ENCODE results near the gene IDI2.

DNA sequence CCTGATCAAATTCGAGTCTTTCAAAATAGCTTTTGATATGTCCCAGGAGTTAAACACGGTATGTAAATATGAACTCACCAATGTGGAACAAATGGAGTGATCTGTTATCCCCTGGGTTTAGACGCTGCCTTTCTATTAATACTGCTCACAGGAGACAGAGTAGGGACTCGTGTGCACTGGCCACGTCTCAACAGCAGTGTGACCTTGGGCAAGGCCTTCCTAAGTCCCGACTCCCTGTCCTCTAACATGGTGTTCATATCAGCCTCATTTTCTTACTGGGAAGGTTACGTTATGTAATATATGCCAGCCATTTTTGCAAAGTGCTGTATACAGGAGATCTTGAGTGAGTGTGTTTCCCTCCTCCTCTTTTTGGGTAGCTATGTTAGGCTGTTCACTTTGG, 32.4 kb upstream of the IDI2 start:
- no peak for TF ChIP-seq NCOA2 (CRISPR knock-in tag; IDR thresholded peaks at IDR 0.05)
- TF ChIP-seq ZNF234 (CRISPR knock-in tag; conservative IDR thresholded peaks at IDR 0.05) = no peak
- TF ChIP-seq MXI1 (IDR thresholded peaks at IDR 0.05; ENCODE audit: borderline replicate concordance, low read depth, low read length) = no peak
- TF ChIP-seq, protein P1, sequence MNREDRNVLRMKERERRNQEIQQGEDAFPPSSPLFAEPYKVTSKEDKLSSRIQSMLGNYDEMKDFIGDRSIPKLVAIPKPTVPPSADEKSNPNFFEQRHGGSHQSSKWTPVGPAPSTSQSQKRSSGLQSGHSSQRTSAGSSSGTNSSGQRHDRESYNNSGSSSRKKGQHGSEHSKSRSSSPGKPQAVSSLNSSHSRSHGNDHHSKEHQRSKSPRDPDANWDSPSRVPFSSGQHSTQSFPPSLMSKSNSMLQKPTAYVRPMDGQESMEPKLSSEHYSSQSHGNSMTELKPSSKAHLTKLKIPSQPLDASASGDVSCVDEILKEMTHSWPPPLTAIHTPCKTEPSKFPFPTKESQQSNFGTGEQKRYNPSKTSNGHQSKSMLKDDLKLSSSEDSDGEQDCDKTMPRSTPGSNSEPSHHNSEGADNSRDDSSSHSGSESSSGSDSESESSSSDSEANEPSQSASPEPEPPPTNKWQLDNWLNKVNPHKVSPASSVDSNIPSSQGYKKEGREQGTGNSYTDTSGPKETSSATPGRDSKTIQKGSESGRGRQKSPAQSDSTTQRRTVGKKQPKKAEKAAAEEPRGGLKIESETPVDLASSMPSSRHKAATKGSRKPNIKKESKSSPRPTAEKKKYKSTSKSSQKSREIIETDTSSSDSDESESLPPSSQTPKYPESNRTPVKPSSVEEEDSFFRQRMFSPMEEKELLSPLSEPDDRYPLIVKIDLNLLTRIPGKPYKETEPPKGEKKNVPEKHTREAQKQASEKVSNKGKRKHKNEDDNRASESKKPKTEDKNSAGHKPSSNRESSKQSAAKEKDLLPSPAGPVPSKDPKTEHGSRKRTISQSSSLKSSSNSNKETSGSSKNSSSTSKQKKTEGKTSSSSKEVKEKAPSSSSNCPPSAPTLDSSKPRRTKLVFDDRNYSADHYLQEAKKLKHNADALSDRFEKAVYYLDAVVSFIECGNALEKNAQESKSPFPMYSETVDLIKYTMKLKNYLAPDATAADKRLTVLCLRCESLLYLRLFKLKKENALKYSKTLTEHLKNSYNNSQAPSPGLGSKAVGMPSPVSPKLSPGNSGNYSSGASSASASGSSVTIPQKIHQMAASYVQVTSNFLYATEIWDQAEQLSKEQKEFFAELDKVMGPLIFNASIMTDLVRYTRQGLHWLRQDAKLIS (CRISPR knock-in tag; IDR thresholded peaks at IDR 0.05) = no peak
- TF ChIP-seq SUZ12 (IDR thresholded peaks at IDR 0.05; ENCODE audit: low read depth, low read length) = no peak
- no peak for TF ChIP-seq ZIK1 (CRISPR knock-in tag; IDR thresholded peaks at IDR 0.05; ENCODE audit: borderline replicate concordance, low read depth)
- TF ChIP-seq, protein P2, sequence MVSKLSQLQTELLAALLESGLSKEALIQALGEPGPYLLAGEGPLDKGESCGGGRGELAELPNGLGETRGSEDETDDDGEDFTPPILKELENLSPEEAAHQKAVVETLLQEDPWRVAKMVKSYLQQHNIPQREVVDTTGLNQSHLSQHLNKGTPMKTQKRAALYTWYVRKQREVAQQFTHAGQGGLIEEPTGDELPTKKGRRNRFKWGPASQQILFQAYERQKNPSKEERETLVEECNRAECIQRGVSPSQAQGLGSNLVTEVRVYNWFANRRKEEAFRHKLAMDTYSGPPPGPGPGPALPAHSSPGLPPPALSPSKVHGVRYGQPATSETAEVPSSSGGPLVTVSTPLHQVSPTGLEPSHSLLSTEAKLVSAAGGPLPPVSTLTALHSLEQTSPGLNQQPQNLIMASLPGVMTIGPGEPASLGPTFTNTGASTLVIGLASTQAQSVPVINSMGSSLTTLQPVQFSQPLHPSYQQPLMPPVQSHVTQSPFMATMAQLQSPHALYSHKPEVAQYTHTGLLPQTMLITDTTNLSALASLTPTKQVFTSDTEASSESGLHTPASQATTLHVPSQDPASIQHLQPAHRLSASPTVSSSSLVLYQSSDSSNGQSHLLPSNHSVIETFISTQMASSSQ (IDR thresholded peaks at IDR 0.05; ENCODE audit: low read depth) = no peak
- TF ChIP-seq, protein P2 (CRISPR knock-in tag; IDR thresholded peaks at IDR 0.05; ENCODE audit: borderline replicate concordance) = no peak
- TF ChIP-seq ATF7 (IDR thresholded peaks at IDR 0.05) = no peak
- TF ChIP-seq ATF7 (CRISPR knock-in tag; IDR thresholded peaks at IDR 0.05) = no peak
- TF ChIP-seq FOXP1 (IDR thresholded peaks at IDR 0.05) = no peak
- TF ChIP-seq FOXP1 (CRISPR knock-in tag; IDR thresholded peaks at IDR 0.05) = no peak
- TF ChIP-seq ZNF605 (CRISPR knock-in tag; IDR thresholded peaks at IDR 0.05) = no peak
- no peak for TF ChIP-seq SALL1 (CRISPR knock-in tag; IDR thresholded peaks at IDR 0.05)
- no peak for TF ChIP-seq RELA (CRISPR knock-in tag; IDR thresholded peaks at IDR 0.05)
- TF ChIP-seq KAT7 (CRISPR knock-in tag; IDR thresholded peaks at IDR 0.05; ENCODE audit: borderline replicate concordance) = no peak
